Fibroblast of skin of abdomen (primary cell): Measurements from ENCODE around the gene UBC.
A peak's percentile ranks its signal among the peaks of the same experiment; 100 is the strongest.
"Not testable (repeated sequence)": the region's sequence is repeated elsewhere in the genome, so short reads cannot be mapped to it uniquely, and the experiment has no call there.

Experiments used
- DNase-seq: peaks from one replicate; pipeline ENCODE4 v3.0.0-alpha.2; 2013

UBC gene

GRCh38 chr12:124930586-124930985 is 16.1 kb upstream of the UBC start:
- no peak for DNase-seq

DNA sequence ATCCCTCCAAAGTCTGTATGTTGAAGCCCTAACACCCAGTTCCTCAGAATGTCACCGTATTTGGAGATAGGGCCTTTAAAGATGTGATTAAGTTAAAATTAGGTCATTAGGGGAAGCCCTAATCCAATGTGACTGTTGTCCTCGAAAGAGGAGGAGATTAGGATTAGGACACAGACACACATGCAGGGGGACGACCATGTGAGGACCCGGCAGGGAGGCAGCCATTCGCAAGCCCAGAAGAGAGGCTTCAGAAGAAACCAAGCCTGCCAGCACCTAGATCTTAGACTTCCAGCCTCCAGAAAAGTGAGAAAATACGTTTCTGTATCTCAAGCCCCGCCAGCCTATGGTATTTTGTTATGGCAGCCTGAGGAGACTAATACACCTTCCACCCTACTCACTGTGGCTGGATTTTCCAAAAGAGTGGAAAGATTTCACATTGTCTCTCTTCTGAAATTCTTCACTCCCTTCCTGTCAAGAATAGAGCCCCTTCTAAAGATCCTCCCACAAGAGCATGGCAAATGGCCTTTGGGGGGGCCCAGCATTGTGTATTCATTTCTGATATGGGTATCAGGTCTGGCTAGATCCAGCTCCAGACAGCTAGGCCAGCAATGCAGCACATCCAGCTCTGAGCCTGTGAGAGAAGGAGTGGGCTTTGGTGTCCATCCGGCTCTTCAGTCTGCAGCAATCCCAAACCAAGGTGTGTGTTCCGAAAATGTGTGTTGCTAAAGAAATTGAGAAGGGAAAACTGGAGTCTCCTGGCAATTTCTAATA is 15.4 kb upstream of the UBC start:
- no peak for DNase-seq

GRCh38 chr12:124928912-124929530 is 14.6 kb upstream of the UBC start:
- DNase-seq, result no peak

GRCh38 chr12:124928095-124928911 is 13.9 kb upstream of the UBC start:
- DNase-seq, result peak; percentile 82

DNA sequence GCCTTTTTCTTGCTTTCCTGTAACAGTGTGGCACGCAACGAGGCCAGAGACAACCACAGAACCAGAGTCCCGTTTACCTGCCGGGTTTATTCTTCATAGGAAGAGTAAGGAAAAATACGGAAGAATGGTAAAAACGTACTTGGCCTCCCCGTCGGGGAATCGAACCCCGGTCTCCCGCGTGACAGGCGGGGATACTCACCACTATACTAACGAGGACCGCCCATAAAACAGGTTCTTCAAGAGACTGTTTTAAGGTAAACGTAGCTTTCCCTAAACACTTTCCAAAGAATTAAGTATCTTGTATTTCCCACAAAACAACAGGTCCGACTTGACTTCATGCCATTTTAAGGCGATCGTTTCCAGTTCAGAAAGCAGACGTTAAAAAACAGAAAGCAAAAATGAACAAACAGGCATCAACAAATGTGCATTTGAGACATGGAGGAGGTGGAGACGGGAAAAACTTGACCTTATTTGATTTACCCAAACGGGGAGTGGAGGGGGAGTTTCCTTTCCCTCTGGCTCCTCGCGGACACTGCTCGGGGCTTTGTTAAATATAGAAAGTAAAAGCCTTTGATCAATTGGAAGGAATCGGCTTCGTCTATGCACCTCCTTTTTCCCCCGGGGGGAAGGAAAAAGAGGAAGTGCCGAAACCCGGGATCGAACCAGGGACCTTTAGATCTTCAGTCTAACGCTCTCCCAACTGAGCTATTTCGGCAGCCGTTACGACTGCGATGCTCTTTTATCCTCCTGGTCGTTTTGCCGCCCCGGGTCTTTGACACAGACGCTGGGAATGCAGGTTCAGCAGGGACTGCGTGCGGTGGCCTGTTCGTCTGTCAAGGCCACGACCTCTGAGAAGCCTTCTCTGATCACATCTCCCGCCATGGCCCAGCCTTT is 13.0 kb upstream of the UBC start:
- peak; percentile 85 for DNase-seq

DNA sequence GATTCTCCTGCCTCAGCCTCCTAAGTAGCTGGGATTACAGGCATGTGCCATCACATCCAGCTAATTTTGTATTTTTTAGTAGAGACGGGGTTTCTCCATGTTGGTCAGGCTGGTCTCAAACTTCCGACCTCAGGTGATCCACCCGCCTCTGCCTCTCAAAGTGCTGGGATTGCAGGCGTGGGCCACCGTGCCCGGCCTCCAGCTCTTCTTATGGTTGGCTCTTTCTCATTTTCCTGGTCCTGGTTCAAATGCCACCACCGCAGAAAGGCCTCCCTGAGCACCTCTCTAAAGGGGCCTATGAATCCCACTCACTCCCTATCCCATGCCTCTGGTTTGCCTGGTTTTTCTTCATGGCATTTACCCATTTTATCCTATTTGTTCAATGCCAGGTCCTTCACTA is 11.3 kb upstream of the UBC start:
- DNase-seq, result not testable (repeated sequence)

GRCh38 chr12:124925117-124925516 is 10.7 kb upstream of the UBC start:
- no peak for DNase-seq

DNA sequence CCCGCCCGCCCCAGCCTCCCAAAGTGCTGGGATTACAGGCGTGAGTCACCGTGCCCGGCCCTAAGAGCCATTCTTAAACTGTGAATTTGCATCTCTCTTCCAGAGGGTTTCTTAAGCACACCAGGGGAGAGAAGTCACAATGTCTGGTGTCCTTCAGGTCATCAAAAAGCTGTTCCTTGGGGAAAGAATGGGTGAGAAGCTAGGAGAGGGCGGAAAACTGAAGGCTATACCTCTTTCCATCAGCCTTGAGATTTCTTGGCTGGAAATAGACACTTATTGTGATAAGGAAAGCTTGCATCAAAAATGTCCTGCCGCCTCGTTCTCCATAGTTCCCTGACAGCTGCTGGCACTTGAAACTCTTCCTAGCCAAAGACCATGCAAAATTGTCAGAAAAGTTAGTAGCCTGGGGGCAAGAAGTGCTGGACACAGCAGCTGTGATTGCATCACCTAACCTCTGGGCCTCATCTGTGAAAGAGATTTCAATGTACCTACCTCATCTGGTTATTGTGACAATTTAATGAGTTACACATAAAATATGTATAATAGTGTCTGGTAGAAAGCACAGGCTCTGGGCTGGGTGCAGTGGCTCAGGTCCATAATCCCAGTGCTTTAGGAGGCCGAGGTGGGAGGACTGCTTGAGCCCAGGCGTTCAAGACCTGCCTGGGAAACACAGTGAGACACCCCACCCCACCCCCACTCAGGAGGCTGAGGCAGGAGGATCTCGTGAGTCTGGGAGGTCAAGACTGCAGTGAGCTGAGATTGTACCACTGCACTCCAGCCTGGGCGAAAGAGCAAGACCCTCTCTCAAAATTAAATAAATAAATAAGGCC is 9.7 kb upstream of the UBC start:
- peak; percentile 71 for DNase-seq

- DNase-seq, result peak; percentile 72
Observed at GRCh38 chr12:124921200-124922031, 7.0 kb upstream of the UBC start.

DNA sequence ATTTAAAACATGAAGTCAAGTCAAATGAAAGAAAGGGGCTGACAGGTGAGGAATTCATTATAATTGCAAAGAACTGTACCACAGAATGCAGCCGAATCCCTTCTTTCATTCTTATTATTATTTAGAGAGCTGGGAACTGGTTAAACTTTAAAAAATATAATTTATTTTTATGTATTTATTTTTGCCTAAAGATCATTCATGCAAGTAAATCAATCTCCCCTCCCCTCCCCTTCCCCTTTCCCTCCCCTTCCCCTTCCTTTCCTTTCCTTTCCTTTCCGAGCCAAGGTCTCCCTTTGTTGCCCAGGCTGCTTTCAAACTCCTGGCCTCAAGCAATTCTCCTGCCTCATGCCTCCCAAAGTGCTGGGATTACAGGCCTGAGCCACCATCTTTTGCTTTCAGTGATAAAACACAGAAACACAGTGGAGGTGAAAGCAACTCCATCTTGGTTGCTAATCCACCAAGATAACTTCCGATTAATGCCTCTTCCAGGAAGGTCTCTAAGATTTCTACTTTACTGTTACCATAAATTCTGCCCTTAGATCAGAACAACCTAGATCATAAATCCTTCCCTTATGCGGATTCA is 6.0 kb upstream of the UBC start:
- DNase-seq, result no peak

DNA sequence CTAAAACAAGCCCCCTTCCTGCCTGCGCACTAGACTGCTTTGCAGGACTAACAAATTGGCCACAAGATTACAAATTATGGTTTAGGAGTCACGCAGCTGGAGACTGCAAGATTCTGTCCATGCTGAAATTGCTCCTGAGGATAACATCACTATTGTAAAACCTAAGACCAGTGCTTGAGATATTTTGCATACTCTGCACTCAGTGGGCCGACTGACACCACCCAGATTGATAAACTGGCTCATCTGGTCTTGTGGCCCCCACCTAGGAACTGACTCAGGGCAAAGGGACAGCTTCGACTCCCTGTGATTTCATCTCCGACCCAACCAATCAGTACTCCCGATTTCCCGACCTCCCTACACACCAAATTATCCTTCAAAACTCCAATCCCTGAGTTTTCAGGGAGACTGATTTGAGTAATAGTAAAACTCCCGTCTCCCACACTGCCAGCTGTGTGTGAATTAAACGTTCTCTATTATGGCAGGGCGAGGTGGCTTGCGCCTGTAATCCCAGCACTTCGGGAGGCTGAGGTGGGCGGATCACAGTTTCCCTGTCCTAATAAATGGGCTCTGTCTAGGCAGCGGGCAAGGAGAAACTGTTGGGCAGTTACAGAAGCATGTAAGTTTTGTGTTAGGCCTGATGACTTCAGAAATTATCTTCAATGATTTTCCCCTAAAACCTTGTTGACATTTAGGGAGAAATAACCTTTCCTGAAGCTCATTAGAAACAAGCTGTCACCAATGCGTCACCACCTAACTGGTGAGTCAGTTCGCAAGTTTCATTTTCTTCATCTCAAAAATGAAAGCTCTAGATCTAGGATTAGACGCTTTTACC is 5.3 kb upstream of the UBC start:
- no peak for DNase-seq

DNA sequence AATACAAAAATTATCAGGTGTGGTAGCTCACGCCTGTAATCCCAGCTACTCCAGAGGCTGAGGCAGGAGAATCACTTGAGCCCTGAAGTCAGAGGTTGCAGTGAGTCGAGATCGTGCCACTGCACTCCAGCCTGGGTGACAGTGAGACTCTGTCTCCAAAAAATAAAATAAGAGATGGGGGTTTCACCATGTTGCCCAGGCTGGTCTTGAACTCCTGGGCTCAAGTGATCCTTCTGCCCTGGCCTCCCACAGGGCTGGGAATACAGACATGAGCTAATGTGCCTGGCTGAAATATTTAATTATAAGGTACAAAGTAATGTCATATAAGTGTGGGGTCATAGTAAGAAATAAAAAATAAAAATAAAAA is 4.2 kb upstream of the UBC start:
- not testable (repeated sequence) for DNase-seq

DNA sequence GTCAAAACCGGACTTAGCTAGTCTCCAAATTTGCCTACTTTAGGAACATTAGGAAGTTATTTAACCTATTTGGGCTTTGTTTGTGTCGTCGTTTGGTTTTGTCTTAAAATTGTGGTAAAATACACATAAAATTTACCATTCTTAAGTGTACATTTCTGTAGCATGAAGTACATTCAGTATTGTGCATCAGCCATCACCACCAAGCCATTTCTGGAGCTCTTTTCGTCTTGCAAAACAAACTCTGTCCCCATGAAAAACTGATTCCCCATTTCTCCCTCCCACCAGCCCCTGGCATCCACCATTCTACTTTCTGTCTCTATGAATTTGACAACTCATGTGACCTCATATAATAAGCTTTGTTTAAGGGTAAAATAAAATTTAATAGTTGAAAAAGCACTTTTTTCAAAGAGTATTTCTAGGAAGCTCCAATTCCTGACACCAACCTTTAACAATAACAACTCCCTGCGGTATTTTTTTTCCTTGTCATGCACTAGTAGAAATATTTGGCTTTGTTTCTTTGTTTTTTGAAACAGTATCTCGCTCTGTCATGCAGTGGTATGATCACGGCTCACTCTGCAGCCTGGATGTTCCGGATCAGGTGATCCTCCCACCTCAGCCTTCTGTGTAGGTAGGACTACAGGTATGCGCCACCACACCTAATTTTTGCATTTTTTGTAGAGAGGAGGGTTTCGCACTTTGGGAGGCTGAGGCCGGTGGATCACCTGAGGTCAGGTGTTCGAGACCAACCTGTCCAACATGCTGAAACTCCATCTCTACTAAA is 3.6 kb upstream of the UBC start:
- DNase-seq, result no peak

DNA sequence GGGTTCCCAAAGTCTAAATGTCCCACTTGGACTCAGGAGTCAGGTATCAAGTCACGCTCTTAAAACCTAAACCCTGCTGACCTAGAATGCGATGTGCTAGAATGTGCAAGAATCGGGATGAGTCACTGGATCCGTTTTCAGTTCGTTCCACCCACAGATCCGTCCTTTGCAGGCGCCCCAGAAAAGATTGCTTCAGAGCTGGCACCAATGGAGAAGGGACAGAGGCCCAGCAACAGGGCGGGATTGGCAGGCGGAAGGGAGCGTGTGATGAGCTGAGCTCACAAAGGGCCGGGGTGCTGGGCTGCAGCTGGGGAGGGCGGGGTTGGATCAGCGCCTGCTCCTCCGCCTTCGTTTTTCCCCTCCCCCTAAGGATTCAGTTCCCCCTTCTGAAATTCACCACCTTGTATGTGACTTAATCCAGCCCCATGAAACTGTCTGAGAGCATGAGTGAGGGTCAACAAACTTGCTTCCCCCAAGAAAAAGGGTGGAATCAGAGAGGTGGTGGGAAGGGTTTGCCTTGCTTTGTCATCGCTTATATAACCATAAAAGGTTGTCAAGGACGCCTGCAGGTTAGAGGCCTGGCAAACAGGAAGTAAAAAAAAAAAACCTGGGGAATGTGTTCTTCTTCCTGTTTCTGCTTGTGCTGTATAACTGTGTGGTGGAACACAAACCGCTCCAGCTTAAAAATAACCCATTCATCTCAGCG is 2.8 kb upstream of the UBC start:
- DNase-seq, result peak; percentile 100

DNA sequence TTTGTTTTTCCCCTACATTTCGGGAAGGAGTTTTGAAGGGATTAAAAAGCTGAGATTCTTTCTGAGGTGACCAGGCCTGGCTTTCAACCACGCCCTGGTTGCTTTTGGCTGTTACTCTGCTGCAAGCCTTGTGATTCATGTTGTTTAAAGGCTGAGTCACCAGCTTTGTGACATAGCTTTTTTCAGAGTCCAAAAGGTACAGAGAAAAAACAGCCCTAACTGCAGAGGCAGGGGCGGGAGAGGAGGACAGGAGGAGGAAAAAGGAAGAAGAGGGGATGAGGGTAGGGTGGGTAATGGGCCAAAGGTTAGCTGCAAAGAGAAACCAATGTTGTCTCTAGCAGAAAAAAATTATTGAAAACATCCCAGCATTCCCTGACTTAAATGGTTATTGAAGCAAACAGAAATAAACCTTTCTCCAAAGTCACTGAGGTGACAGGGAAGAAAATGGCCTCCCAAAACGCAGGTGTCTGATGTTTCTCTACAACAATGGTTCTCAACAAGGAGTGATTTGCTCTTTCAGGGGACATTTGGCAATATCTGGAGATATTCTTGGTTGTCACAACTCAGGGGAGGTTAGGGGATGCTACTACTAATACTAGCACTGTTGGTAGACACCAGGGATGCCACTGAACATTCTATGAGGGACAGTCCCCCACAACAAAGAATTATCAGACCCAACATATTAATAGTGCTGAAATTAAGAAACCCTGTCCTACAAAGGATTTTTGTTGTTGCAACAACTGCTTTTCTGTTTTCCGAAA is 2.1 kb upstream of the UBC start:
- DNase-seq, result peak; percentile 87

- peak; percentile 42 for DNase-seq
Observed at GRCh38 chr12:124915239-124916236, 1.1 kb upstream of the UBC start.
